NCI-H1436 (cell line): Measurements from ENCODE around the gene ANKRD30A.
"Not testable (repeated sequence)": the region's sequence is repeated elsewhere in the genome, so short reads cannot be mapped to it uniquely, and the experiment has no call there.

Experiments used
- DNase-seq: peaks from one replicate; lab custom pipeline; 2025; lab: John Stamatoyannopoulos, UW

ANKRD30A gene

DNA sequence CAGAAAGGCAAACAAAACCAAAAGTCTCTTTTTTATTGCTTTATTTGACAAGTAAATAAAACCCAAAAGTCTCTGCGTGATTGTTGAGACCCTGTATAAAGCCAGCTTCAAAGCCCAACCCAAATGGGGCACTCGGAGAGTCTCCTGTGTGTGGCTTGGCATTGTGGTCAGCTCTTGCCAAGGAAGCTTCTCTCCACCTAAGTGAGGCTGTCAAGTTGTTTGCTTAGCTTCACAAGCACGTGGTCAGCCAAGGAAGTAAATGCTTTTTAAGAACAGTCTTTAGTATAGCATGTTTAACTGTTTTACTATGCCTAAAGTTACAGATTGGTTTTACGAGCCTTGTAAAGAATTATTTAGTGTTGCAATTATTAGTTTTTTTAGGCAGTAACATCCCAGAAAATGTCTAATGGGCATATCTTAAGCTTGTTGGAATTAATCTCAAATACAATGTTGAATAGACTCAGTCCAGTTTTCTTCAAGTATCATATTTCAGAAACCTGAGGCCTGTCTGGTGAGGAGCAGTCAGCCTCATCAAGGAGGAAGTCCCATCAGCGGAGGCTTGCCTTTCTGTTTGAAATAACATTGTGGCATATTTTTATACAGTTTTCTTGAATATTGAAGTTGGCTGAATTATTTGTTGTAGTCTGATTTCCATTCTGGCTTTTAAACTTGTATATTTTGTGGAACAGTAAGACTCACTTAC, 144.3 kb downstream of the ANKRD30A start:
- DNase-seq, result no peak

DNA sequence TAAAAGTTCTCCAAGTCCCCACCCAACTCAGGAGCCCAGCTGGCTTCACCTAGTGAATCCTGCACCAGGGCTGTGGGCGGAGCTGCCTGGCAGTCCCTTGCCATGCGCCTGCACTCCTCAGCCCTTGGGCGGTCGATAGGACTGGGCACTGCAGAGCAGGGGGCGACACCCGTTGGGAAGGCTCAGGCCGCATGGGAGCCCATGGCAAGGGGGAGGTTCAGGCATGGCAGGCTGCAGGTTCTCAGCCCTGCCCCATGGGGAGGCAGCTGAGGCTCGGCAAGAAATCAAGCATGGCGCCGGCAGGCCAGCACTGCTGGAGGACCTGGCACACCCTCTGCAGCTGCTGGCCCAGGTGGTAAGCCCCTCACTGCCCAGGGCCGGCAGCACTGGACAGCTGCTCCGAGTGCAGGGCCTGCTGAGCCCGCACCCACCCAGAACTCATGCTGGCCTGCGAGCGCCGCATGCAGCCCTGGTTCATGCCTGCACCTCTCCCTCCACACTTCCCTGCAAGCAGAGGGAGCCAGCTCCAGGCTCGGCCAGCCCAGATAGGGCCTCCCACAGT, 149.9 kb downstream of the ANKRD30A start:
- DNase-seq, result no peak

DNA sequence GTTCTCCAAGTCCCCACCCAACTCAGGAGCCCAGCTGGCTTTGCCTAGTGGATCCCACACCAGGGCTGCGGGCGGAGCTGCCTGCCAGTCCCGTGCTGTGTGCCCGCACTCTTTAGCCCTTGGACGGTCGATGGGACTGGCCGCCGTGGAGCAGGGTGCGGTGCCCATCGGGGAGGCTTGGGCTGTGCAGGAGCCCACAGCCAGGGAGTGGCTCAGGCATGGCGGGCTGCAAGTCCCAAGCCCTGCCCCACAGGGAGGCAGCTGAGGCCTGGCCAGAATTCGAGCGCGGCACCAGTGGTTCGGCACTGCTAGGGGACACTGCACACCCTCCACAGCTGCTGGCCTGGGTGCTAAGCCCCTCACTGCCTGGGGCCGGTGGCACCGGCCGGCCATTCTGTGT, 159.7 kb downstream of the ANKRD30A start:
- DNase-seq, result no peak

DNA sequence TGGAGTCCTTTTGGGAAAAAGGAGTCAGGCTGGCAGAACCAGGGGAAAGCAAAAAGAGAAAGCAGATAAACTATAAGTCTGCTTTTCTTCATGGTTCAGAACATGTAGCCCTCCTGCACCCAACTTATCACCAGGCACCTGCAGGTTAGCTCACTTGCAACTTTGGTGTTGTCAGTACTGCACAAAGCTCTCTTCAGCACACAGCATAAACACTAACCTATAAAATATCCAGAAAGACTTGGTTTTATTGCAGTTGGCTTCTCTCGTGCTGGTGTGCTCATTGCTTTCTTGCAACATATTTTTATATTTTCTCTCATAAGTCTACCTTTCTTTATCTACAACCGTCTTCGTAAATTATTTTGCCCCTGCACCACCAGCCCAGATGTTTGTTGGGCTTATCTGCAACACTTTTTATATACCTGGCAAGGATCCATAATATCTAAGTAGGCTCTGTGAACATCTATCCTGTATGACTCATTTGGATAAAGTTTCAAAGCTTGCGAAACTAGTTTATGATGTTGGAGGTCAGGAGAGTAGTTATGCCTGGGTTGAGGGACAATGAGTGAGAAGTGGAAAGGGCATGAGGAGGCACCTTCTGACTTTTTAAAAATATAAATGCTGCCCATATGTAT, 164.6 kb downstream of the ANKRD30A start:
- DNase-seq, result no peak

DNA sequence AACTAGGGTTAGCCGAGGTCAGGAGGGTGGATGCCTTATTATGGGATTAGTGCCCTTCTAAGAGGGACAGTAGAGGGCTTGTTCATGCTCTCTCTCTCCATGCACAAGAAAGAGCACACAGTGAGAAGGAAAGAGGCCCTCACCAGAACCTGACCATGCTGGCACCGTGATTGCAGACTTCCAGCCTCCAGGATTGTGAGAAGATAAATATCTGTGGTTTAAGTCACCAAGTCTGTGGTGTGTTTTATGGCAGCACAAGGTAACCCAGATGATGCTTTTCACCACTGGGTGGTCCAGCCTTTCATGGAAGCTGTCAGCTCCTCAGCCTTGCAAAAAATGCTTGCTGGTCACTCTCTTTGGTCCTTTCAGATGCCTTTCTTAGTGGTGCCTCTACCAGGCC, 175.9 kb downstream of the ANKRD30A start:
- no peak for DNase-seq

DNA sequence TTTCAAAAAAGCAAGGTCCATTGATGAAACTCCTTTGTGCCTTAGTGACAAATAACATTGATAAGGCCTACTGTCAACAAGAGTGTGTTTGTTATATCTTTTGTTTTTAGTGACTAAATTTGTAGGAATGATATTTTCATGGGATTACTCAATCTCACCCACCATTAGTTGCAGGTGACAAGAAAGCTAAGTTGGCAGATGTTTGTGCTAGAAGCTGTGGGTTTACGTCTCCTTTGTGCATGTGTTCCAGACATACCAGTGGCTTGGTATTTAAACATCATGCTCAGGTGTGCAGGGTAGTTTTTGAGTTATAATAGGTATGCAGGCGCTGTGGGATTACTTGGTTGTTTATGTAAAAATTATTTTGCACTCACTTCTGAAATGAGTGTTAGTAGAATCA, 178.6 kb downstream of the ANKRD30A start:
- no peak for DNase-seq

DNA sequence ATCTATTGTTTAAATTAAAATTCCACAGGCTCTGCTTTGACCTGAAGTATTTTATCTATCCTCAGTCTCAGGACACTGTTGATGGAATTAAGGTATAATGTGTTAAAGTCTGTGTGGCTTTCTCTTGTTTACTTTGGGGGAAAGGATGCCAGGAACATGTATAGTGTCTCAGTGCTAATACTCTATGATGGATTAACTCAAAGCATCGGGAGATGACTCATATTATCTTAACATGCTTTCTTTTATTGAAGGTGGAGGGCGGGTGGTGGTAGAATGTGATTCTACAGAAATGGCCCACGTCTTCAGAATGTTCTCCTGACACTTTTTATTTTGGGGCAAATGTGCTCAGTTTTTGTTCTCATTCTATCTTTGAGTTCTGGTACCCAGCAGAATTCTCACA, 189.0 kb downstream of the ANKRD30A start:
- DNase-seq, result no peak

DNA sequence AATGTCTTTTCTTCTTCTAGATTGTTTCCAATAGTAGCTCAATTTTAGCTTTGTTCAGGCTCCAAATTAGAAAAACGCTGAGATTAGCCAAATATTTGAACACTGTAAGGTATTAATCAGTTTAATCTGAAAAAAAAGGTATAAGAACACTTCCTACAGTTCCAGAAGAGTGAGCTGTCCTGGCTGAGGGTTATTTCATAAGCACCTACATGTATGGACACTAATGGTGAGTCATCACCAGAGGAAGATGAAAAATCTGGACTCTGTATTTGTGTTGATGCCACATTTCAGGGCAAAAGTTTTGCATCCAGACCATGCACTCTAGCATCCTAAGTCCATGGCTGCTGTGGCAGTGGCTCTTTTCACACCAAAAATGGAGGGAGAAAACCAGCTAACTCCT, 189.5 kb downstream of the ANKRD30A start:
- no peak for DNase-seq

DNA sequence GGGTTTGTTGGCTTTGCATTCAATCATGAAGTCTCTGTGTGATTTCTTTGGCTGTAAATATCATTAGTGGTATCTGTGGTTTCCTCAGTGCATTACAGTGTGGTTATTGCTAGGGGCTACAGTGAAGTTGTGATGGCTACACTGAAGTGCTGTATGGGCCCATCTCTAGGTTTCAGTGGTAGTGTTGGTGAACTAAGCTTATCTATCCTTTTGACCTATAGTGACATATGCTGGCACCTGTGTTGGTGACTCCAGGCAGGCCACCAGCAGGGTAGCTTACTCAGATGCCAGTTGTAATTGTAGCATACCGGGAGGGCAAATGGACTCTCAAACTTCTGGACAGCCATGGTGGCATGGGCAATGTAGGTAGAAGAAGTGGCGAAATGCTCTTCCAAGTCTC, 219.0 kb downstream of the ANKRD30A start:
- no peak for DNase-seq

DNA sequence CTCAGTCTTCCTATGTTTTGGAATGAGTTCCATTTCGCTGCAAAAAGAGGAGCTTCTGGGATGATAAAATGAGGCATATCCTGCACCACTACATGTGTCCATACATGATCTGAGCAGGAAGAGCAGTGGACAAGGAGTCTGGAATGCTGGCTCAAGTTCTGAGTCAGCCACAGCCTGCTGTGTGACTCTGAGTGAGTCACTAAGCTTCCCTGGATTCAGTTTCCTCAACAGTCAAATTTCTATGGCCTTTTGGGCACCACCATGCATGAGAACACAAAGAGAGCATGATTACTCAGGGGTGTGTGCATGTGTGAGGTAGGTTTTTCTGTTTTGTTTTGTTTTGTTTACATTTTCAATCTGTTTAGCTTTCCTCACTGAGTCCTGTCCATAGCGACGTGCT, 254.6 kb downstream of the ANKRD30A start:
- DNase-seq, result no peak

DNA sequence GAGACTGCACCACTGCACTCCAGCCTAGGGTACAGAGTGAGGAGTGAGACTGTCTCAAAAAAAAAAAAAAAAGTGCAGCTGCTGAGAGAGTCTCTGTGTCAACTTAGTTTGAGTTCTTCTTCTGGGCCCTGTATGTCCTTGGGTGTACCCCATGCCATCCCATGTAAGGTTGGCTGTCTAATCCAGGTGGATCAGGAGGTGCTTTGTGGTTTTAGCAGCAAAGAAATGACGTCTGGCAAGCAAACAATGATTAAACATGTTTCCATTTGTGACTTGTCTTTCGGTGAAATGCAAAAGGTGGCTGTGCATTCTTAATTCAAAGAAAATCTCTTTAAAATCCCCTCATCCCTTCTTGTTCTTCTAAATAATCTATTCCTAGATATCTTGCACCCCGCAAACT, 255.9 kb downstream of the ANKRD30A start:
- DNase-seq, result no peak

DNA sequence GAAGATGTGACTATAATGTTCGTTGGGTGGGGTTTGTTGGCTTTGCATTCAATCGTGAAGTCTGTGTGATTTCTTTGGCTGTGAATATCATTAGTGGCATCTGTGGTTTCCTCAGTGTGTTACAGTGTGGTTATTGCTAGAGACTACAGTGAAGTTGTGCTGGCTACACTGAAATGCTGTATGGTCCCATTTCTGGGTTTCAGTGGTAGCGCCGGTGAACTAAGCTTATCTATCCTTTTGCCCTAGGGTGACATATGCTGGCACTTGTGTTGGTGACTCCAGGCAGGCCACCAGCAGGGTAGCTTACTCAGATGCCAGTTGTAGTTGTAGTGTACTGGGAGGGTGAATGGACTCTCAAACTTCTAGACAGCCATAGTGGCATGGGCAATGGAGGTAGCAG, 259.5 kb downstream of the ANKRD30A start:
- DNase-seq, result no peak

DNA sequence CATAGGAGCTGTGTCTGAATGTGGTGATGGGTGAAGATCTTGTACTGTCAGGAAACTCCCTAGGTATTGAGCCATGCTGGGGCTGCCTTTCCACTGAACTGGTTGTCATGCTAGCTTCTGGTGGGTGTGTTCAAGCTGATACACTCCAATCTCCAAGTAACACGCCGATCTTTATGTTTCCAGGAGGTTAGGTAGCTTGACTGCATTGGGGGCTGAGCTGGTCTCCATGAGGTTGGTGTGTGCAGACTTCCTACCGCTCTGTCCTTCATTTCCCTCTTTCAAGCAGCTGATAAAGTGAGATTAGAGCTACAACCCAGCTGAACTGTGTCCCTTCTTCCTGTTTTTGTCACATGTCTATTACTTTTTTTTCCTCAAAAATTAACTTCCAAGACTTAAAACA, 265.5 kb downstream of the ANKRD30A start:
- no peak for DNase-seq

DNA sequence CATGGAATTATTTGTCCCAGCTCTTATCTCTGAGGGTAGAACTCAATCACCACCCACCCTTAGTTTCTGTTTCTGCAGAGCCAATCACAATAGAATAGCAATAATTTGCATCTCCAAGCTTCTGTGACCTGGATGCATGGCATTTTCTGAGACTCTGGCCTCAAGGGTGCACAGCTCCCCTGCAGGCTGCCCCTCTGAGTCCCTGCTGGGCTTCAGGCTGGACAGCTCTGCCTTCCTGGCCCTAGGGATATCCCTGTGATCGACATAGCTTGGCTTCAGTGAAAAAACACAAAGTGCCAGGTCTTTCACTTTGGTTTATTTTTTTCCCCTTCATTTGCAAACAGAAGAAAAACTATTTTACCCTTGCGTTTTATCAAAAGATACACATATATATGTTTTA, 275.4 kb downstream of the ANKRD30A start:
- DNase-seq, result not testable (repeated sequence)

DNA sequence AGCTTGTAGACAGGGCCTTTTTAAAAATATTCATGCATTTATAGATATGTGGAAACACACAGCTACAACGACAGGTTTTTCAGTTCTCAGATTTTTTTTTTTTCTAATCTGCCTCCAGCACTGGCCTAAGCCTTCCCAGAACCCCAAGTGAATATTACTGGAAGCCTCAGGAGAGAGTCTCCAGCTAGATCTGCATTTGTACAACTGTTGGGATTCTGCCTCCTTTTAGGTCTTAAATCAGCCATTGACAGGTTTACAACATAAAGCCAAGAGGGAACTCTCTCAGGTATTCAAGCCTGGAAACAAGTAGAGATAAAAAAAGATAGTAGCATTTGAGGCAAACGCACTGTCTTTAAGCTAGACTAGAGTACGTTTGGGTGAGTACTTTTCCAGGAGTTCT, 275.8 kb downstream of the ANKRD30A start:
- no peak for DNase-seq

DNA sequence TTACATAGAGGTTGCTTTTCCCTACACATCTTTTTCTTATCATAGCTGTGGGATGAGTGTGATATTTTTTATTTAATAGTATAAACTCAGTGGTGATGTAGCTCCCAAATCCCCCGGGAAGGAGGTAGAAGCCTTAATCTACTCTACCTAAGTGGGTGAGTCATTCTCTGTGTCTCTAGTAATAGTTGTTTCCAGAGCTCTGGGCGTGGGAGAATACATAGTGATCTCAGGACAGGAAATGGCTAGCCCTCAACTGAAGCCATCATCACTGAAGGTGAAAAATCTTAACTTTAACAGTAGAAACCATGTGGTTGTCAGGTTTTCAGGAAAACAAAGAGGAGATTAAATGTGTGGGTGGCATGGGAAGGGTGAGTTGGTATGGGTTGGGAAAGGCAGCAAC, 278.4 kb downstream of the ANKRD30A start:
- DNase-seq, result no peak
